NOMO-1 (cell line): ENCODE data around the gene BATF2.
"Not testable (repeated sequence)": the region's sequence is repeated elsewhere in the genome, so short reads cannot be mapped to it uniquely, and the experiment has no call there.

Source experiments
- DNase-seq, 2 experiments: peaks; one replicate each; lab custom pipeline; 2025; ENCODE audit not compliant: unreplicated experiment in 2 of 2; lab: John Stamatoyannopoulos, UW

The BATF2 gene

GRCh38 chr11:65013888-65014725 lies 17.3 kb upstream of the BATF2 start, which contains the start of gene ARL2:
TSS of gene ARL2 (plus strand) at chr11:65014160. CDS start at chr11:65014208, 48 bp downstream.
- peak; percentile 81 to 84 for DNase-seq

- DNase-seq, result peak; percentile 88 to 95
Observed at GRCh38 chr11:65013130-65013887, 16.5 kb upstream of the BATF2 start.

- DNase-seq, result no peak
Observed at GRCh38 chr11:65008873-65009272, 12.1 kb upstream of the BATF2 start.

- no peak for DNase-seq
Observed at GRCh38 chr11:65008016-65008415, 11.2 kb upstream of the BATF2 start.

- DNase-seq, result not testable (repeated sequence)
Observed at GRCh38 chr11:65003968-65004367, 7.2 kb upstream of the BATF2 start.

- DNase-seq, result no peak
Observed at GRCh38 chr11:65003282-65003681, 6.5 kb upstream of the BATF2 start.

- DNase-seq, result no peak
Observed at GRCh38 chr11:65002706-65003105, 5.9 kb upstream of the BATF2 start.

- no peak for DNase-seq
Observed at GRCh38 chr11:64999478-64999877, 2.7 kb upstream of the BATF2 start.

- no peak for DNase-seq
Observed at GRCh38 chr11:64998690-64999431, 2.1 kb upstream of the BATF2 start.

GRCh38 chr11:64998141-64998540 lies 1.4 kb upstream of the BATF2 start:
- DNase-seq, result no peak

GRCh38 chr11:64996327-64996709 lies 453 bp downstream of the BATF2 start:
- DNase-seq, result no peak

- DNase-seq, result no peak
Observed at GRCh38 chr11:64994318-64994717, 2.5 kb downstream of the BATF2 start.

- DNase-seq, result peak; percentile 42 to 54
Observed at GRCh38 chr11:64990222-64990923, 6.4 kb downstream of the BATF2 start.

GRCh38 chr11:64989416-64989815 lies 7.4 kb downstream of the BATF2 start:
- no peak for DNase-seq

GRCh38 chr11:64987998-64988854 lies 8.5 kb downstream of the BATF2 start:
- DNase-seq, result no peak

GRCh38 chr11:64983339-64983738 lies 13.4 kb downstream of the BATF2 start:
- not testable (repeated sequence) for DNase-seq

- DNase-seq, result no peak
Observed at GRCh38 chr11:64976651-64977050, 20.1 kb downstream of the BATF2 start.

GRCh38 chr11:64974124-64974523 lies 22.6 kb downstream of the BATF2 start:
- no peak for DNase-seq

GRCh38 chr11:64971421-64972233 lies 25.1 kb downstream of the BATF2 start, which contains the start of gene MAJIN:
TSS of gene MAJIN (minus strand) at chr11:64972108. CDS start at chr11:64959405, 12,703 bp downstream.
- peak; percentile 7 to 18 for DNase-seq
